IMR-90 (cell line): ENCODE data around the gene ZBTB38. TPM values are rescaled to one million over a fixed set of nuclear protein-coding genes. Genes with fewer than 3 reads are reported as not detected.

Source experiments
- ATAC-seq: fragments of 200-7000 bp; cut with Tn5 transposase; 2 replicates; pipeline ENCODE4 v1.9.1; 2020; ENCODE audit warnings: low read depth, mild to moderate bottlenecking, moderate library complexity
- BruUV-seq: library from RNA; stranded (reverse); fragments of 400-500 nt; replicated peaks from 2 replicates; lab custom pipeline; 2021; lab: Mats Ljungman, UMichigan
- CTCF ChIA-PET: fragments of 300-600 bp; formaldehyde crosslinking; extraction: SDS; loops from one replicate; lab custom pipeline; 2021; ENCODE audit warnings: antibody characterized with exemption; lab: Yijun Ruan, JAX
- POLR2A ChIA-PET: fragments of 300-600 bp; sonication (Branson Sonifier 250); formaldehyde crosslinking; loops from one replicate; lab custom pipeline; 2022; ENCODE audit warnings: antibody characterized with exemption; ENCODE audit not compliant: unreplicated experiment; lab: Charles Lee
- DNase-seq: peaks from one replicate; pipeline ENCODE4 v3.0.0; 2013
- H2AFZ ChIP-seq: replicated peaks from 2 replicates; pipeline ENCODE3; 2013; ENCODE audit warnings: low read length, mild to moderate bottlenecking; ENCODE audit not compliant: poor library complexity
- H2AK5ac ChIP-seq: 2 replicates; pipeline ENCODE4 v1.6.1; 2013; ENCODE audit warnings: low read depth, low read length, inconsistent platforms
- H2AK9ac ChIP-seq: replicated peaks from 2 replicates; pipeline ENCODE3; 2013; ENCODE audit warnings: mild to moderate bottlenecking, low read depth, low read length, moderate library complexity; ENCODE audit not compliant: poor library complexity
- H2BK120ac ChIP-seq: 2 replicates; pipeline ENCODE4 v1.6.1; 2013; ENCODE audit warnings: low read depth, low read length, inconsistent platforms
- H2BK15ac ChIP-seq: 3 replicates; pipeline ENCODE4 v1.6.1; 2013; ENCODE audit warnings: low read depth, low read length, inconsistent platforms
- H2BK20ac ChIP-seq: 2 replicates; pipeline ENCODE4 v1.6.1; 2013; ENCODE audit warnings: low read depth, mild to moderate bottlenecking, inconsistent platforms, low read length, moderate library complexity
- H2BK5ac ChIP-seq: 2 replicates; pipeline ENCODE4 v1.6.1; 2013; ENCODE audit warnings: mild to moderate bottlenecking, low read depth, low read length, inconsistent platforms; ENCODE audit not compliant: poor library complexity, severe bottlenecking
- H3K14ac ChIP-seq: replicated peaks from 2 replicates; pipeline ENCODE4 v1.6.1; 2013; ENCODE audit warnings: low read depth, low read length, inconsistent platforms
- H3K18ac ChIP-seq: 2 replicates; pipeline ENCODE4 v1.6.1; 2013; ENCODE audit warnings: low read depth, low read length, control low read depth
- H3K23ac ChIP-seq: 2 replicates; pipeline ENCODE4 v1.6.1; 2013; ENCODE audit warnings: low read depth, low read length, inconsistent platforms
- H3K27ac ChIP-seq: 2 replicates; pipeline ENCODE4 v1.5.1; 2013; ENCODE audit warnings: mild to moderate bottlenecking, control low read depth, low read length; ENCODE audit not compliant: insufficient read depth
- H3K27me3 ChIP-seq: 2 replicates; pipeline ENCODE4 v1.6.1; 2013; ENCODE audit warnings: low read length; ENCODE audit not compliant: control insufficient read depth, insufficient read depth
- H3K36me3 ChIP-seq: 2 replicates; pipeline ENCODE4 v1.6.1; 2013; ENCODE audit warnings: low read length, mixed read lengths; ENCODE audit not compliant: control insufficient read depth, insufficient read depth
- H3K4ac ChIP-seq: 2 replicates; pipeline ENCODE4 v1.6.1; 2013; ENCODE audit warnings: low read depth, low read length, inconsistent platforms
- H3K4me1 ChIP-seq: 2 replicates; pipeline ENCODE4 v1.6.1; 2013; ENCODE audit warnings: low read length, mixed read lengths; ENCODE audit not compliant: control insufficient read depth, insufficient read depth
- H3K4me2 ChIP-seq: 2 replicates; pipeline ENCODE4 v1.6.1; 2013; ENCODE audit warnings: low read depth, mild to moderate bottlenecking, control low read depth, low read length, moderate library complexity
- H3K4me3 ChIP-seq: 2 replicates; pipeline ENCODE4 v1.5.1; 2013; ENCODE audit warnings: low read depth, mild to moderate bottlenecking, control low read depth, low read length, moderate library complexity; ENCODE audit not compliant: insufficient read depth
- H3K56ac ChIP-seq: 2 replicates; pipeline ENCODE4 v1.6.1; 2013; ENCODE audit warnings: low read length, inconsistent platforms; ENCODE audit not compliant: insufficient read depth; ENCODE audit errors: extremely low read depth
- H3K79me1 ChIP-seq, 2 experiments: 2 replicates each; pipeline ENCODE4 v1.6.1; 2013; ENCODE audit warnings: low read length in 2 of 2, inconsistent platforms in 1 of 2, low read depth in 1 of 2
- H3K9ac ChIP-seq: 2 replicates; pipeline ENCODE4 v1.6.1; 2013; ENCODE audit warnings: low read depth, low read length, control low read depth
- H3K9me1 ChIP-seq: 2 replicates; pipeline ENCODE4 v1.6.1; 2013; ENCODE audit warnings: low read length, inconsistent platforms; ENCODE audit not compliant: insufficient read depth
- H3K9me3 ChIP-seq: 2 replicates; pipeline ENCODE4 v1.6.1; 2013; ENCODE audit warnings: low read length; ENCODE audit not compliant: control insufficient read depth, insufficient read depth
- H4K20me1 ChIP-seq: 2 replicates; pipeline ENCODE4 v1.6.1; 2013; ENCODE audit warnings: low read length, inconsistent platforms; ENCODE audit not compliant: insufficient read depth
- H4K5ac ChIP-seq: 2 replicates; pipeline ENCODE4 v1.6.1; 2013; ENCODE audit warnings: mild to moderate bottlenecking, low read depth, low read length, control low read depth
- H4K8ac ChIP-seq, 2 experiments: 2 replicates each; pipeline ENCODE4 v1.6.1; 2013; ENCODE audit warnings: low read depth in 2 of 2, low read length in 2 of 2, control low read depth in 1 of 2, inconsistent platforms in 1 of 2
- H4K91ac ChIP-seq: 2 replicates; pipeline ENCODE4 v1.6.1; 2013; ENCODE audit warnings: low read depth, low read length, inconsistent platforms; ENCODE audit not compliant: insufficient read depth
- BHLHE40 ChIP-seq: fragments of 150-350 bp; IDR thresholded peaks from 2 replicates; pipeline ENCODE4 v1.6.1; 2016; ENCODE audit warnings: mild to moderate bottlenecking, low read depth, low read length
- CEBPB ChIP-seq: IDR thresholded peaks from 2 replicates; pipeline ENCODE4 v1.6.1; 2012; ENCODE audit warnings: low read depth, low read length, improper control_type of control experiment
- CHD1 ChIP-seq: IDR thresholded peaks from 2 replicates; pipeline ENCODE4 v1.6.1; 2012; ENCODE audit warnings: low read depth, low read length, improper control_type of control experiment
- FOS ChIP-seq: fragments of 150-350 bp; IDR thresholded peaks from 2 replicates; pipeline ENCODE4 v1.6.1; 2016; ENCODE audit warnings: low read depth, low read length
- MAFK ChIP-seq: IDR thresholded peaks from 2 replicates; pipeline ENCODE4 v1.6.1; 2012; ENCODE audit warnings: low read depth, low read length, improper control_type of control experiment
- MAZ ChIP-seq: IDR thresholded peaks from 2 replicates; pipeline ENCODE4 v1.6.1; 2012; ENCODE audit warnings: low read depth, mild to moderate bottlenecking, low read length, improper control_type of control experiment, moderate library complexity, borderline replicate concordance
- MXI1 ChIP-seq: IDR thresholded peaks from 2 replicates; pipeline ENCODE4 v1.6.1; 2012; ENCODE audit warnings: low read depth, mild to moderate bottlenecking, low read length, moderate library complexity, borderline replicate concordance
- NFE2L2 ChIP-seq: fragments of 150-350 bp; IDR thresholded peaks from 2 replicates; pipeline ENCODE4 v1.6.1; 2016; ENCODE audit warnings: low read depth, mild to moderate bottlenecking, low read length
- POLR2A ChIP-seq: IDR thresholded peaks from 2 replicates; pipeline ENCODE4 v1.6.1; 2012; ENCODE audit warnings: mild to moderate bottlenecking, low read depth, low read length
- RAD21 ChIP-seq: IDR thresholded peaks from 2 replicates; pipeline ENCODE4 v1.6.1; 2012; ENCODE audit warnings: low read length, improper control_type of control experiment
- RCOR1 ChIP-seq: IDR thresholded peaks from 2 replicates; pipeline ENCODE4 v1.6.1; 2012; ENCODE audit warnings: mild to moderate bottlenecking, low read length, improper control_type of control experiment; ENCODE audit not compliant: insufficient replicate concordance
- RFX5 ChIP-seq: IDR thresholded peaks from 2 replicates; pipeline ENCODE4 v1.8.0; 2012; ENCODE audit warnings: low read depth, mild to moderate bottlenecking, low read length, moderate library complexity
- SMC3 ChIP-seq: fragments of 150-350 bp; IDR thresholded peaks from 2 replicates; pipeline ENCODE4 v1.6.1; 2016; ENCODE audit warnings: low read depth, mild to moderate bottlenecking, antibody characterized with exemption, low read length, moderate library complexity
- WGBS, 2 experiments: methylation state at CpG; one replicate each; pipeline versions ENCODE4 v1.1.5 to v1.1.7; 2013; ENCODE audit warnings: missing lambda C conversion rate in 2 of 2; ENCODE audit not compliant: insufficient read length in 1 of 2; ENCODE audit errors: extremely low coverage in 2 of 2; 5-methylcytosine and 5-hydroxymethylcytosine counted together
- dilution Hi-C: fragments of 300-500 bp; cut with HindIII; formaldehyde crosslinking; loops from one replicate; pipeline ENCODE4 v1.14.3; 2018; ENCODE audit warnings: low sequenced_read_pairs; ENCODE audit not compliant: unreplicated experiment
- in situ Hi-C: fragments of 300-500 bp; cut with MboI; formaldehyde crosslinking; loops from 3 replicates; pipeline ENCODE4 v1.14.3; 2019; ENCODE audit warnings: low sequenced_read_pairs, inconsistent platforms, mixed read lengths
- intact Hi-C: fragments of 100-400 bp; cut with micrococcal nuclease; formaldehyde crosslinking; loops from 2 replicates; pipeline ENCODE4 v1.10.0; 2022
- polyA plus RNA-seq, 3 experiments: library from polyadenylated mRNA; depleted of rRNA; stranded (reverse); fragments of >200 nt; gene quantifications; 2 replicates each; pipeline ENCODE4 v1.2.3, GENCODE V29; 2012; ENCODE audit warnings: low replicate concordance in 1 of 3
- total RNA-seq: library from RNA; depleted of rRNA; stranded (reverse); fragments of >200 nt; gene quantifications from 2 replicates; pipeline ENCODE4 v1.2.3, GENCODE V29; 2012
- TF ChIP-seq, protein P1 (sequence below): conservative IDR thresholded peaks from 2 replicates; pipeline ENCODE4 v1.5.1; 2012; ENCODE audit warnings: mild to moderate bottlenecking, low read depth, low read length, improper control_type of control experiment
- TF ChIP-seq, protein P2 (sequence below): fragments of 150-350 bp; IDR thresholded peaks from 2 replicates; pipeline ENCODE4 v1.6.1; 2017; ENCODE audit warnings: mild to moderate bottlenecking, antibody characterized with exemption, low read length, low read depth
- TF ChIP-seq, protein P3 (sequence below): fragments of 150-350 bp; IDR thresholded peaks from 2 replicates; pipeline ENCODE4 v1.6.1; 2016; ENCODE audit warnings: low read depth, mild to moderate bottlenecking, low read length, moderate library complexity, borderline replicate concordance

The ZBTB38 gene
- total and polyA plus RNA-seq, 2 of the 4 experiments (the other 2 are of a cell fraction) = 44.9 to 274 TPM

DNA sequence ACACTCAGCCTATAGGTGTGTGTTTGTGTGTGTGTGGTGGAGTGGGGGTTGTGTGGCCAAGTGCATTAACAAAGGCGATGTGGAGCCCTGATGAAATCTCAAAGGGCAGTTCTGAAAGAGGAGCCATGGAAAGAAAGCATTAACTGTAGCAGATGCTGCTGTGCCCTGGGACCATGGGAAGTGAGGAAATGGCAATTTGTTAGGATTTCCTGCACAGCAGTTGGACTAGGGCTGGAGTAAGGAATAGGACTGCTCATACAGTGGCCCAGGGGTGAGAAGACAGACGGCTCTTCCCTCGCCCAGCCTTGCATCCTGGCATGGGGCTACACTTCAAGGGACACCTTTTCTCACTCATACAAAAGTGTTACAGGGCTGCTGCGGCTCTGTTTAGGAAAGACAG is 12.3 kb upstream of the ZBTB38 start:
- Histone ChIP-seq H2AFZ (peak overlapping the region; percentile 15), H3K9me1 (peaks cover 3% of the 10 kb centered on the region; the same call in 1 of the 2 replicates), H3K4me2 (no peak overlapping the region), H3K36me3 (no peaks in the 10 kb centered on the region), H2BK120ac (0 out of 2 replicates have a peak overlapping the region, but pooled peaks have one; percentile 34), H3K4me1 (peaks cover 12% of the 10 kb centered on the region), H3K23ac (peak overlapping the region; percentile 31; the same call in 1 of the 2 replicates), H3K56ac (no peak overlapping the region), H3K14ac (no peak overlapping the region), H2BK15ac (0 out of 3 replicates have a peak overlapping the region, but pooled peaks have one; percentile 3), H3K27me3 (no peaks in the 10 kb centered on the region), H2BK20ac (peak overlapping the region; percentile 52; the same call in 1 of the 2 replicates), H2AK5ac (peak overlapping the region; percentile 17), H3K4ac (peak overlapping the region; percentile 4; the same call in 1 of the 2 replicates), H4K20me1 (no peaks in the 10 kb centered on the region), H3K9ac (no peak overlapping the region), H4K91ac (peak overlapping the region; percentile 16; the same call in 1 of the 2 replicates), H2BK5ac (no peak overlapping the region), H4K5ac (no peak overlapping the region), H3K18ac (no peak overlapping the region), H3K9me3 (no peaks in the 10 kb centered on the region), H2AK9ac (no peak overlapping the region), H3K27ac (no peak overlapping the region), H3K79me1 (0 out of 4 replicates have a peak, but pooled peaks cover 0 to 3% of the 10 kb centered on the region in 2 experiments), H4K8ac (peak overlapping the region in 1 of 2 experiments; percentile 8; a peak in 1 of 4 replicates), H3K4me3 (no peak overlapping the region)
- no peak for TF ChIP-seq RAD21
- TF ChIP-seq MXI1 = no peak
- TF ChIP-seq MAFK = no peak
- TF ChIP-seq CHD1 = no peak
- no peak for TF ChIP-seq BHLHE40
- TF ChIP-seq POLR2A = no peak
- no peak for TF ChIP-seq RCOR1
- no peak for TF ChIP-seq RFX5
- no peak for TF ChIP-seq CEBPB
- TF ChIP-seq FOS = no peak
- TF ChIP-seq NFE2L2 = no peak
- no peak for TF ChIP-seq MAZ
- TF ChIP-seq, protein P1, sequence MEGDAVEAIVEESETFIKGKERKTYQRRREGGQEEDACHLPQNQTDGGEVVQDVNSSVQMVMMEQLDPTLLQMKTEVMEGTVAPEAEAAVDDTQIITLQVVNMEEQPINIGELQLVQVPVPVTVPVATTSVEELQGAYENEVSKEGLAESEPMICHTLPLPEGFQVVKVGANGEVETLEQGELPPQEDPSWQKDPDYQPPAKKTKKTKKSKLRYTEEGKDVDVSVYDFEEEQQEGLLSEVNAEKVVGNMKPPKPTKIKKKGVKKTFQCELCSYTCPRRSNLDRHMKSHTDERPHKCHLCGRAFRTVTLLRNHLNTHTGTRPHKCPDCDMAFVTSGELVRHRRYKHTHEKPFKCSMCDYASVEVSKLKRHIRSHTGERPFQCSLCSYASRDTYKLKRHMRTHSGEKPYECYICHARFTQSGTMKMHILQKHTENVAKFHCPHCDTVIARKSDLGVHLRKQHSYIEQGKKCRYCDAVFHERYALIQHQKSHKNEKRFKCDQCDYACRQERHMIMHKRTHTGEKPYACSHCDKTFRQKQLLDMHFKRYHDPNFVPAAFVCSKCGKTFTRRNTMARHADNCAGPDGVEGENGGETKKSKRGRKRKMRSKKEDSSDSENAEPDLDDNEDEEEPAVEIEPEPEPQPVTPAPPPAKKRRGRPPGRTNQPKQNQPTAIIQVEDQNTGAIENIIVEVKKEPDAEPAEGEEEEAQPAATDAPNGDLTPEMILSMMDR = no peak
- TF ChIP-seq, protein P2, sequence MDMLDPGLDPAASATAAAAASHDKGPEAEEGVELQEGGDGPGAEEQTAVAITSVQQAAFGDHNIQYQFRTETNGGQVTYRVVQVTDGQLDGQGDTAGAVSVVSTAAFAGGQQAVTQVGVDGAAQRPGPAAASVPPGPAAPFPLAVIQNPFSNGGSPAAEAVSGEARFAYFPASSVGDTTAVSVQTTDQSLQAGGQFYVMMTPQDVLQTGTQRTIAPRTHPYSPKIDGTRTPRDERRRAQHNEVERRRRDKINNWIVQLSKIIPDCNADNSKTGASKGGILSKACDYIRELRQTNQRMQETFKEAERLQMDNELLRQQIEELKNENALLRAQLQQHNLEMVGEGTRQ = no peak
- TF ChIP-seq SMC3 = no peak
- TF ChIP-seq, protein P3, sequence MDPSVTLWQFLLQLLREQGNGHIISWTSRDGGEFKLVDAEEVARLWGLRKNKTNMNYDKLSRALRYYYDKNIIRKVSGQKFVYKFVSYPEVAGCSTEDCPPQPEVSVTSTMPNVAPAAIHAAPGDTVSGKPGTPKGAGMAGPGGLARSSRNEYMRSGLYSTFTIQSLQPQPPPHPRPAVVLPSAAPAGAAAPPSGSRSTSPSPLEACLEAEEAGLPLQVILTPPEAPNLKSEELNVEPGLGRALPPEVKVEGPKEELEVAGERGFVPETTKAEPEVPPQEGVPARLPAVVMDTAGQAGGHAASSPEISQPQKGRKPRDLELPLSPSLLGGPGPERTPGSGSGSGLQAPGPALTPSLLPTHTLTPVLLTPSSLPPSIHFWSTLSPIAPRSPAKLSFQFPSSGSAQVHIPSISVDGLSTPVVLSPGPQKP = no peak
- DNase-seq (no peak), ATAC-seq (no peak)
- in situ Hi-C loops = loop anchor here (5.0 kb wide), 1 partner anchor 96 kb away; no protein-coding TSS in a partner anchor
- ChIA-PET CTCF (no interaction called here), POLR2A (no interaction called here)
- dilution Hi-C loops = no loop called here
- no TSS peak for BruUV-seq
- intact Hi-C loops = no loop called here
- WGBS, 2 experiments = 92% methylated on average over 1 of the region's 4 CpGs; no CpG with 5 or more reads in 1 of the 2 experiments
